ENCODE data around the gene WWOX.

WWOX gene

DNA sequence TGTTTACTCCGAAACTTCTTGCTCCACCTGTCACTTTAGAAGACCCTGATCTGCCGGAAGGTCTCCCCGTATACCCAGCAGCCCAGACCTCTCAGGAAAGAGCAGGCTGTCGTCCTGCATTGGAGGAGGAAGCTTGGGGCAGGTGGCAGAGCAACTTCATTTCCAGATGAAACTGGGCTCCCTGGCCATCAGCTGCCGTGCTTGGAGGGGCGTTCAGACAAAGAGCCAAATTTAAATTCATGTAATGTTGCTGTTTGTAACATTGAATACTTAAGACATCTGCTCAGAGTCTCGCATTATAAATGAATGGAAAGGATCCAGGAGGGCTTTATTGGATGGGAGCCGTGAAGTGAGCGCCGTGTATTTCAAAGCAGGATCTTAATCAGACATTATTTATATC is 872.6 kb downstream of the WWOX start:
- DNase-seq (ENCODE audit: extremely low read depth, low read depth) = no peak
- TF ChIP-seq, protein P1, sequence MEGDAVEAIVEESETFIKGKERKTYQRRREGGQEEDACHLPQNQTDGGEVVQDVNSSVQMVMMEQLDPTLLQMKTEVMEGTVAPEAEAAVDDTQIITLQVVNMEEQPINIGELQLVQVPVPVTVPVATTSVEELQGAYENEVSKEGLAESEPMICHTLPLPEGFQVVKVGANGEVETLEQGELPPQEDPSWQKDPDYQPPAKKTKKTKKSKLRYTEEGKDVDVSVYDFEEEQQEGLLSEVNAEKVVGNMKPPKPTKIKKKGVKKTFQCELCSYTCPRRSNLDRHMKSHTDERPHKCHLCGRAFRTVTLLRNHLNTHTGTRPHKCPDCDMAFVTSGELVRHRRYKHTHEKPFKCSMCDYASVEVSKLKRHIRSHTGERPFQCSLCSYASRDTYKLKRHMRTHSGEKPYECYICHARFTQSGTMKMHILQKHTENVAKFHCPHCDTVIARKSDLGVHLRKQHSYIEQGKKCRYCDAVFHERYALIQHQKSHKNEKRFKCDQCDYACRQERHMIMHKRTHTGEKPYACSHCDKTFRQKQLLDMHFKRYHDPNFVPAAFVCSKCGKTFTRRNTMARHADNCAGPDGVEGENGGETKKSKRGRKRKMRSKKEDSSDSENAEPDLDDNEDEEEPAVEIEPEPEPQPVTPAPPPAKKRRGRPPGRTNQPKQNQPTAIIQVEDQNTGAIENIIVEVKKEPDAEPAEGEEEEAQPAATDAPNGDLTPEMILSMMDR (IDR thresholded peaks at IDR 0.05; ENCODE audit: low read depth, low read length) = no peak

DNA sequence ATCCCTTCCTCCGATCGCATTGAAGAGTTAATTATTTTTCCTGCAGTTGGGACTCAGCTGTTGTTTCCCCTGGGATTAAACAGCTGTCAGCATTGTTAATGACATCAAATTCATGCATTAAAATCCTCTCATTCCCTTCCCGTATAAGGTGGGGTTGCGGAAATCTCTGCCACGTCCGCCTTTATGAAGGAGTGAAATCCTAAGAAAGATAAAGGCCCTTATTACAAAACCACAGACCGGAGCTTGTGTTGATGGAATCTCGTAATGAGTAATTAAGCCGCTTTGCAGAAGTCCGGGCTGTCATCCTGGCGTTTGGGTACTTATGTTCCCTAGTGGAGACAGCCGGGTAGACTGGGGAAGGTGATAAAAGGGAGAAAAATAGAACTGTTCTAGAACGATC is 873.5 kb downstream of the WWOX start:
- TF ChIP-seq, protein P1 (IDR thresholded peaks at IDR 0.05; ENCODE audit: low read depth, low read length) = no peak
- DNase-seq (ENCODE audit: extremely low read depth, low read depth) = no peak

DNA sequence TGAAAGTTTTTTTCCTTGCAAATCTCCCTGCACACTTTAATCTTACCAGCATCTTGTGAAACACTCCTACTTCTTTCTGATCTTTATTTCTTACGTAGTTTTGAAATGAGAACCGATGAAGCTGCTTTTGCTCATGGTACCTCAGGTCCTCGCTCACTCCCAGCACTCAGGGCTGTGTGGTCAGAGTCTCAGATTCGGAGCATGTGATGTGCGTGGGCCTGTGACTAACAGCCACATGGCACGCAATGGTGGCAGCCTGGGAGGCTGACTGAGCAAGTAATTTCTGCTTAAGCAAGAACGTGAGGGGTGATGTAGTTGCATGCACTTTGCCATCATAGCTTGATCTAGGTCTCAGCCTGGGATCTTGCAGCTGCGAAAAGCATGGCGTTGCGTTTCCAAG is 876.8 kb downstream of the WWOX start:
- TF ChIP-seq, protein P1 (IDR thresholded peaks at IDR 0.05; ENCODE audit: low read depth, low read length) = no peak
- no peak for DNase-seq (ENCODE audit: extremely low read depth, low read depth)

DNA sequence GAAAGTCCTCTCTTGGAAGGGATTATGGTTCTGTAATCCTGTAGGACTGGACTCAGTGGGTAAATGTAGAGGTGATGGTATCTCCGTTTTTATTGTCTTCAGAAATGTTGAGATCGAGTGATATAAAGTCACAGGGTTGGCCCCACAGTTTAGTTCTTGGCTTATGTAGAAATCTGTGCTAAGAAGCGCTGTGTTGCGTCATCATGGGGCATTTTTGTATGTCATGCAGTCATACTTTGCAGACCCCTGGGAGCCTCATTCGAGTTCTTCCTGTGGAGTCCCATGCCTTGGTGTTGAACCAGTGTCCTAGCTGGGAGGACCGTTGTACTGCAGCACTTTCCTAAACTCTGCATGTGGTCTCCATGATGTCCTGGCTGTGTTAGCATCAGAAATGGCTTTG is 881.4 kb downstream of the WWOX start:
- DNase-seq (ENCODE audit: extremely low read depth, low read depth) = no peak
- TF ChIP-seq, protein P1 (IDR thresholded peaks at IDR 0.05; ENCODE audit: low read depth, low read length) = no peak

DNA sequence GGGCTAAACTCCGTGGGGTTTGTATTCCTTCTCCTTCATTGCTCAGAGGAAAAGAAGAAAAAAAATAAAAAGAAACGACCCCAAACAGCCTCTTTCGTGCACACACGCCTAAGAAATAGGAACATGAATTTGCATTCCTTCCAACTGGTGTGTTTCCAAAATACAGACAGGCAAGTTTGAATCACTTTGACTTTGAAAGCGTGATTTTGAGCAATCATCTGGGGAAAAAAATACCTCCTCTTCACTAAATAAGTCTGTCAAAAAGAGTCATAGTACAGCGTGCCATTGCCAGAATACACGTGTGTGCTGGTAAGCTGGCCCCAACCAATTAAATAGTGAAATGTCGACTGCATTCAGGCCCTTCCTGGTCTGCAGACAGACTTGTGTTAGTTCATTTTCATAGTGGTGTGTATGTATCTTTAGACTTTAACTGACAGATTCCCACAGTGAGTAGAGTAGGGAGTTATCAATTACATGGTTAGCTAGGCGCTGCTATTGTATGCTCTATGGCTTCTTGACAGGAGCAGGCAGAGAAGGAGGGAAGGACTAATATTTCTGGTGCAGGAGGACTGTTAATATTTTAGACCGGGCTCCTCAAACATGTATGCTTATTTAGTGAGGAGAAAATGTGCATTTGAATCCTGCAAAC is 882.8 kb downstream of the WWOX start:
- no peak for DNase-seq (ENCODE audit: extremely low read depth, low read depth)
- TF ChIP-seq, protein P1 (IDR thresholded peaks at IDR 0.05; ENCODE audit: low read depth, low read length) = no peak

DNA sequence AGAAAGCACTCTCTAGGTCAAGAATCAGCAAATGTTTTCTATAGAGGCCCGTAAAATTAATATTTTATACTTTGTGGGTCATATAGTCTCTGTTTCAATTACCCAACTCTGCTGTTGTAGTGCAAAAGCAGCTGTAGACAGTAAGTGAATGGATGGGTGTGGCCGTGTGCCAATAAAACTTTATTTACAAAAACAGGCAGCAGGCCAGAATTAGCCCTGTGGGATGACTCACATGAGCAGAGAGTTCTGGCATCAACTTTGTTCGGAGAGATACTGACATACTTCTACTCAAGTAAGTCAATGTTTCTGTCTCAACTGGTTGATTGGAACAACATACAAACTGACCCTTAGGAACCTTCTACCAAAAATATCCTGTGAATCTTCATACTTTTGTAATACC is 884.9 kb downstream of the WWOX start:
- no peak for DNase-seq (ENCODE audit: extremely low read depth, low read depth)
- TF ChIP-seq, protein P1 (IDR thresholded peaks at IDR 0.05; ENCODE audit: low read depth, low read length) = no peak

DNA sequence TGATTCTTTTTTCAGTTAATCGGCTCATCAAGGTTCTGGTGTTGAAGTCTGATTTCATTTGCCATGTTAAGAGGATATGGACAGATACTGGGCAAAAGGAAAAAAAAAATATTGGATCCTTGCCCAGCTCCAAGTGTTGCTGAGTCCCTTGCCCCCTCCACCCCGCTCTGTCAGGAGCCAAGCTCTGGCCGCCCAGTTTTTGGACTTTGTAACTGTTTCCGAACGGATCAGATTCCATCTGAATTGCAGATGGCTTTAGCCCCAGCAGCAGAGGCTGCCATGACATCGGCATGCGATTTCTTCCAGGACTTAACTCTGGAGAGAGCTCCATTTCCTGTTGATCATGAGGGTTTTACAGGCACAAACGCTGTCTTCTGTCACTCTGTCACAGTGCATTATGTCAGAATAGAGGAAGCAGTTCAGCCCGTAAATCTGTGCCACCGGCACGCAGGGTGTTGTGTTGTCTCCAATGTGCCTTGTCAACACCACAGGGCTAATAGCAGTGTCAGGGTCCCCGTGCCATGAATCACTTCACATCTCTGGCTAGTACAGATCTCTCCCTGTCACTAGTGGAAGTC is 885.5 kb downstream of the WWOX start:
- no peak for DNase-seq (ENCODE audit: extremely low read depth, low read depth)
- TF ChIP-seq, protein P1 (IDR thresholded peaks at IDR 0.05; ENCODE audit: low read depth, low read length) = no peak
